ENCODE data around the gene ZNF862. TPM values are rescaled to one million over a fixed set of nuclear protein-coding genes. Genes with fewer than 3 reads are reported as not detected.

ZNF862 gene
- total and polyA plus RNA-seq, 2 of the 8 experiments (the other 6 are each of a cell fraction or from before 2014, with no cell fraction given) = 1.8 to 3.9 TPM

DNA sequence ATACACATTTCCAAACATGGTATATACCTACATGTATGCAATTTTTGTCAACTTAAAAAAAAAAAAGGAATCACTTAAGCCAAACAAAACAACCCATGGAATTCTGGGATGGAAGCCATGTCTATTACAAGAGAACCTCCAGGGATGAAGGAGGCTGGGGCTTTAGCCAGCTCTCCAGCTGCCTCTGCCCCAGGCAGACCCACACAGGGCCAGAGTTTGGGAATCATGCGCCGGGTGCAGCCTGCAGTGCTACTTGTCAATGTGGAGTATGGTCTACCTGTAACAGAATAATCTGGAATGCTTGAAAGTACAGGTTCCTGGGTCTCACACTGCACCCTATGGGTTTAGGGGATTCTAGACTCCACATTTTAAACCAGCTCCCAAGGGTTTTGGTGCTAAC, 46.4 kb downstream of the ZNF862 start (continued):
- no peak for TF ChIP-seq EP300 (IDR thresholded peaks at IDR 0.05; ENCODE audit: borderline replicate concordance in 1 of 2, low read depth in 2 of 2, low read length in 2 of 2)
- no peak for TF ChIP-seq CREB1 (IDR thresholded peaks at IDR 0.05)
